Pancreas (tissue), 10 donors: ENCODE results near the gene DOK4. TPM values are rescaled to one million over a fixed set of nuclear protein-coding genes. Genes with fewer than 3 reads are reported as not detected.

Source experiments
- ATAC-seq, 4 donors: fragments of 200-7000 bp; cut with Tn5 transposase; one replicate each; pipeline versions ENCODE4 v1.8.0 to v1.9.1; 2020; ENCODE audit warnings: mild to moderate bottlenecking in 4 of 4, moderate library complexity in 4 of 4
- DNase-seq, 6 donors: peaks; one replicate each; pipeline ENCODE4 v3.0.0-alpha.2; 2020
- FAIRE-seq: peaks from 2 replicates; lab custom pipeline; 2012; peaks lifted over from hg19 to GRCh38; lab: Jason Lieb, UNC
- H3K27ac ChIP-seq, 4 donors: fragments of 200-600 bp; sonication (generic); 1 replicate in 3 of 4; 2 replicates in 1 of 4; pipeline versions ENCODE4 v1.5.0 to v1.8.0; 2020
- H3K27me3 ChIP-seq, 4 donors: fragments of 200-600 bp; one replicate each; pipeline ENCODE4 v1.8.0; 2021
- H3K36me3 ChIP-seq, 3 donors: fragments of 200-600 bp; sonication (generic) in 1 of 3; one replicate each; pipeline versions ENCODE4 v1.5.0 to v1.8.0; 2020 to 2021
- H3K4me1 ChIP-seq, 3 donors: fragments of 200-600 bp; one replicate each; pipeline ENCODE4 v1.8.0; 2021
- H3K4me3 ChIP-seq, 4 donors: fragments of 200-600 bp; sonication (generic) in 2 of 4; one replicate each; pipeline versions ENCODE4 v1.5.0 to v1.8.0; 2020 to 2021
- H3K9me3 ChIP-seq, 4 donors: fragments of 200-600 bp; one replicate each; pipeline ENCODE4 v1.8.0; 2021
- CTCF ChIP-seq, 4 donors: fragments of 200-600 bp; sonication (generic) in 3 of 4; IDR thresholded peaks; one replicate each; pipeline versions ENCODE4 v1.5.0 to v1.8.0; 2021; ENCODE audit warnings: antibody characterized with exemption in 4 of 4
- WGBS, 2 donors: extraction: QIAGEN DNeasy Blood & Tissue Kit; methylation state at CpG; one replicate each; pipeline ENCODE4 v1.1.7; 2013; 5-methylcytosine and 5-hydroxymethylcytosine counted together
- intact Hi-C, 3 donors: fragments of 100-400 bp; cut with DNase I; formaldehyde crosslinking; loops; one replicate each; pipeline versions ENCODE4 v1.11.1 to v1.14.2; 2022
- polyA plus RNA-seq, 2 donors: library from polyadenylated mRNA; stranded (reverse); fragments of 200-250 nt; gene quantifications; one replicate each; pipeline ENCODE4 v1.2.3, GENCODE V29; 2013
- total RNA-seq, 6 donors: library from RNA; stranded (reverse); fragmentation: NEBNext Ultra II Directional in 4 of 6; extraction: Animal tissue kit (Norgen Biotek cat#: 25700) in 4 of 6; gene quantifications; one replicate each; pipeline versions ENCODE4 v1.2.1 to v1.2.4, GENCODE V29; 2021 to 2023
- donor health status: healthy with polysubstance abuse.
- donor health status: DM: no; HTN: no; CAD: no; lungs with moderate emphysema.
- donor health status: DM: no; HTN: no; CAD: no.
- donor health status: control.
- donor health status: control.
- donor health status: Bipolar disorder and iron deficiency.
- donor health status: DM: yes; HTN: yes; CAD: no.
- donor health status: DM: no; HTN: no; CAD: no.
- donor health status: DM: no; HTN: no; CAD: no.
- donor health status: DM: yes; HTN: yes; CAD: no.

Gene DOK4
- total RNA-seq, result 10 to 100 TPM in 5 of 6 donors, 1 to 10 TPM in 1; 9.2 to 24.4 (median 13.4) TPM
- 10 to 100 TPM; 16.7 to 26.4 TPM for polyA plus RNA-seq

DNA sequence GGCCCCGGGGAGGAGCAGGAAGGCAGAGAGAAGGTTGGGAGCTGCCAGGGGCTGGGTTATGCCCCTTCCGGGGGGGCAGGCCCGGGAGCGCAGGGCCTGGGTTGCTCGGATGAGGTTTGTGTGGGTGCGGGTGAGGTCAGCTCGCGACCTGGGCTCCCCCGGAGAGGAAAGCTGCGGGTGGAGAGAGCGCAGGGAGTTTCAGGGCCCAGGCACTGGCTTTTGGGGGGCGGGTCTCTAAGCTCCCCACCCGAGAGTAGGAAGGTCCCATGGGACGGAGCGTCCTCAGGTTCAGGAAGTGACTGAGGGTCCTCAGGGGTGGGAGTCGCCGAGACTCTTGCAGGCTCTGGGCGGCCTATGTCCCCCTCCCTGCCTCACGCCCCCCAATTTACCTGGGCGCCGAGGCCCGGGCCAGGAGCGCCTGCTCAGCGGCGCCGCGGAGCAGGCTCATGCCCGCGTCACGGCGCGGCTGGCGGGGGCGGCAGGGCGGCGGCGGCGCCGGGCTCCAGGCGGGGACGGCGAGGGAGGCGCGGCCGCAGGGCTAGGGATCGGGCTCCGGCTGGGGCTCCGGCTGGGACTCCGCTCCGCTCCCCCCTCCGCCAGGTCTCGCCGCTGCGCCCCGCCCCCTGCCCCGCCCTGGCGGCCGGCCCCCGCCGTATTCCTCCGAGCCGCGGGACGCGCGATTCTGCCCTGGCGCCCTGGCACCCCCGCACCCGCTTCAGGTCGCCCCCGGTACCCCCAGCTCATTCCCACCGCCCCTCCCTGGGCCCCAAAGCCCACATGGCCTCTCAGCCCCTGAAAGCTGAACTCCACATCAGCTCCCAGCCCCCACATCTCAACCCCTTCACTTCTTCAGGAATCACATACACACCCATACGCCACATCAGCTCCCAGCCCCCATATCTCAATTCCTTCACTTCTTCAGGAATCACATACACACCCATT lies at the start of gene DOK4:
Gene DOK4 (minus strand): TSS at position 578 of the 942 bp plus-strand sequence. CDS start 6,986 bp downstream, outside the sequence.
- Histone ChIP-seq H3K27ac (peak within 1 kb of the TSS; percentile 42 to 58 (median 52)), H3K4me1 (peaks cover 0 to 7% (median 6%) of the 10 kb centered on the region in 3 donors), H3K9me3 (no peaks in the 10 kb centered on the region), H3K4me3 (peak within 1 kb of the TSS; percentile 72 to 81 (median 78)), H3K36me3 (no peaks in the 10 kb centered on the region), H3K27me3 (no peaks in the 10 kb centered on the region)
- peak; percentile 93 to 97 (median 94) for ATAC-seq
- TF ChIP-seq CTCF (IDR thresholded peaks at IDR 0.05), result no peak
- peak; percentile 80 to 96 (median 90) for DNase-seq
- 1% methylated on average over 57 to 72 of the region's 73 CpGs for WGBS, 2 donors
- intact Hi-C loops, result no loop called here
- FAIRE-seq, result no peak

- H3K27ac ChIP-seq, result peak overlapping the region; percentile 69 to 90 (median 83)
- H3K9me3 ChIP-seq, result no peaks in the 10 kb centered on the region
- FAIRE-seq, result no peak
- H3K4me3 ChIP-seq, result peak overlapping the region; percentile 88 to 99 (median 92)
- peaks cover 0 to 5% (median 0%) of the 10 kb centered on the region in 3 donors for H3K4me1 ChIP-seq
- TF ChIP-seq CTCF (IDR thresholded peaks at IDR 0.05), result no peak
- ATAC-seq, result peak; percentile 93 to 98 (median 96)
- intact Hi-C loops, result no loop called here
- no peaks in the 10 kb centered on the region for H3K27me3 ChIP-seq
- 1% methylated on average over 31 to 50 of the region's 50 CpGs for WGBS, 2 donors
- no peaks in the 10 kb centered on the region for H3K36me3 ChIP-seq
- peak; percentile 94 to 98 (median 96) for DNase-seq
Observed at GRCh38 chr16:57535680-57536305, 49.5 kb upstream of the DOK4 start.

DNA sequence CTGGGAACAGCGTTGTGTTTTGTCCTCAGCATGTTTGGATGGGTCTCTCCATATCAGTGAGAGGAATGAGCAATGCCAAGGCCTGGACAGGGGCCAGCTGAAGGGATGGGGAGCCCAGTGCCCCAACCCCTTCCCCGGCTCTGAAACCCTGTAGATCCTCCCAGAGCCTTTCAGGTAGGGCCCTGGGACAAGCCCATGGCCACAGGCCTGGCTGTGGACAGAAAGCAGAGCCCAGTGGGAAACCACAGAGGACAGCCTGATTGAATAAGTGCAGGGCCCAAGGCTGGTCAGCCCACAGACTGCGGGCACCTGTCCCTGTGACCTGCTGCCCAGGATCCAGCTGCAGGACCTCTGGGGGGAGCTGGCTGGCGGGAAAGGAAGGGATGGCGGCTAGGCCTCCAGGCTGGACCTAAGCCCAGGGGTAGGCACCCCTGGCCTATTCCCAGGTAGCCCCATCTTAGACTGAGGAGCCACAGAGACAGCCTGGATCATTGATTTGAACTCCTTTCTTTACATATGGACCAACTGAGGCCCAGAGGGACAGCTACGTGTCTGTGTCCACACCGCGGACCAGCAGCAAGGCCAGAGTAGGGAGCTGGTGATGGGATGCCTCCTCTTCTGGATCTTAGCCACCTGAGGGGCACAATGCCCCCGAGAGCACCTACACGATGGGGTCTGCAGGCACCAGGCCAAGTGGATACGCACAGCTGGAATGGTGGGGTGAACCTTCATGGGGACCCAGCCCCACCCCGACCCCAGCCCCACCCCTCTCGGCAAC lies 48.8 kb upstream of the DOK4 start:
- Histone ChIP-seq H3K4me3 (peak overlapping the region; percentile 88 to 99 (median 92)), H3K27ac (no peak overlapping the region), H3K27me3 (no peaks in the 10 kb centered on the region), H3K36me3 (no peaks in the 10 kb centered on the region), H3K4me1 (peaks cover 0 to 5% (median 0%) of the 10 kb centered on the region in 3 donors), H3K9me3 (no peaks in the 10 kb centered on the region)
- ATAC-seq (no peak), FAIRE-seq (no peak), DNase-seq (peak in 3 of 6 donors; percentile 33 to 81 (median 64))
- intact Hi-C loops, result no loop called here
- TF ChIP-seq CTCF (IDR thresholded peaks at IDR 0.05), result no peak
- 43 to 56% methylated on average over 13 of the region's 13 CpGs for WGBS, 2 donors

- Histone ChIP-seq H3K27ac (no peak overlapping the region), H3K9me3 (no peaks in the 10 kb centered on the region), H3K4me1 (peaks cover 0 to 5% (median 0%) of the 10 kb centered on the region in 3 donors), H3K36me3 (no peaks in the 10 kb centered on the region), H3K4me3 (no peak overlapping the region), H3K27me3 (no peaks in the 10 kb centered on the region)
- no peak for FAIRE-seq
- 93 to 95% methylated on average over 7 of the region's 7 CpGs for WGBS, 2 donors
- no peak for DNase-seq
- intact Hi-C loops, result no loop called here
- TF ChIP-seq CTCF (IDR thresholded peaks at IDR 0.05), result no peak
- no peak for ATAC-seq
Observed at GRCh38 chr16:57534337-57534880, 48.1 kb upstream of the DOK4 start.
